Stimulated activated effector memory CD8-positive, alpha-beta T cell treated with anti-CD3 and anti-CD28 coated beads, Interleukin-12 subunit alpha, Interleukin-12 subunit beta, amount 100 ng/mL, for 72 hours (primary cell): Measurements from ENCODE around the gene GARIN5B.

Source experiments
- ATAC-seq: fragments of 150-1000 bp; cut with Tn5 transposase; 2 replicates; pipeline ENCODE4 v1.10.0; 2021
- DNase-seq, 2 donors: peaks; one replicate each; pipeline ENCODE4 v3.0.0; 2021 to 2022; ENCODE audit warnings: low spot score in 2 of 2
- H3K27ac Mint-ChIP-seq: one replicate; pipeline ENCODE4 v1.8.0; 2022; ENCODE audit warnings: mild to moderate bottlenecking, mixed read lengths
- H3K36me3 Mint-ChIP-seq: one replicate; pipeline ENCODE4 v1.8.0; 2022; ENCODE audit warnings: mild to moderate bottlenecking, mixed read lengths
- H3K4me1 Mint-ChIP-seq: one replicate; pipeline ENCODE4 v1.8.0; 2022; ENCODE audit warnings: mixed read lengths
- H3K4me3 Mint-ChIP-seq: one replicate; pipeline ENCODE4 v1.8.0; 2022; ENCODE audit warnings: mild to moderate bottlenecking, mixed read lengths
- H3K9me3 Mint-ChIP-seq: one replicate; pipeline ENCODE4 v1.8.0; 2022; ENCODE audit warnings: mixed read lengths

Gene GARIN5B

GRCh38 chr19:55350620-55351315, 12.3 kb downstream of the GARIN5B start:
- Mint-ChIP-seq H3K9me3 (no peaks in the 10 kb centered on the region), H3K36me3 (peaks cover 13% of the 10 kb centered on the region), H3K4me1 (peaks cover 33% of the 10 kb centered on the region), H3K4me3 (no peak overlapping the region), H3K27ac (no peak overlapping the region)
- ATAC-seq = no peak
- DNase-seq = no peak

- Mint-ChIP-seq H3K36me3 (peaks cover 17% of the 10 kb centered on the region), H3K9me3 (no peaks in the 10 kb centered on the region), H3K4me3 (no peak overlapping the region), H3K27ac (no peak overlapping the region), H3K4me1 (peaks cover 36% of the 10 kb centered on the region)
- ATAC-seq (no peak), DNase-seq (no peak)
These were observed 14.6 kb downstream of the GARIN5B start for GRCh38 chr19:55348317-55349034.

GRCh38 chr19:55347442-55348009, 15.5 kb downstream of the GARIN5B start:
- Mint-ChIP-seq H3K4me1 (peaks cover 26% of the 10 kb centered on the region), H3K9me3 (no peaks in the 10 kb centered on the region), H3K36me3 (peaks cover 20% of the 10 kb centered on the region), H3K4me3 (no peak overlapping the region), H3K27ac (no peak overlapping the region)
- ATAC-seq = no peak
- DNase-seq = no peak

GRCh38 chr19:55346725-55347441, 16.2 kb downstream of the GARIN5B start:
- H3K36me3 Mint-ChIP-seq = peaks cover 13% of the 10 kb centered on the region
- H3K9me3 Mint-ChIP-seq = no peaks in the 10 kb centered on the region
- no peak for DNase-seq
- no peak overlapping the region for H3K27ac Mint-ChIP-seq
- H3K4me3 Mint-ChIP-seq = no peak overlapping the region
- H3K4me1 Mint-ChIP-seq = peaks cover 20% of the 10 kb centered on the region
- ATAC-seq = peak; percentile 4

GRCh38 chr19:55345818-55346724, 17.0 kb downstream of the GARIN5B start:
- ATAC-seq (no peak), DNase-seq (no peak)
- Mint-ChIP-seq H3K36me3 (peaks cover 13% of the 10 kb centered on the region), H3K9me3 (no peaks in the 10 kb centered on the region), H3K27ac (no peak overlapping the region), H3K4me1 (peaks cover 18% of the 10 kb centered on the region), H3K4me3 (no peak overlapping the region)

- H3K4me3 Mint-ChIP-seq = no peak overlapping the region
- H3K9me3 Mint-ChIP-seq = no peaks in the 10 kb centered on the region
- peaks cover 13% of the 10 kb centered on the region for H3K36me3 Mint-ChIP-seq
- H3K27ac Mint-ChIP-seq = no peak overlapping the region
- DNase-seq (no peak), ATAC-seq (no peak)
- H3K4me1 Mint-ChIP-seq = peaks cover 24% of the 10 kb centered on the region
These were observed 17.8 kb downstream of the GARIN5B start for GRCh38 chr19:55345101-55345817.

- Mint-ChIP-seq H3K27ac (no peak overlapping the region), H3K9me3 (no peaks in the 10 kb centered on the region), H3K36me3 (peaks cover 17% of the 10 kb centered on the region), H3K4me1 (peaks cover 31% of the 10 kb centered on the region), H3K4me3 (no peak overlapping the region)
- no peak for DNase-seq
- no peak for ATAC-seq
These were observed 18.6 kb downstream of the GARIN5B start for GRCh38 chr19:55344444-55344843.

GRCh38 chr19:55341595-55342531, 21.2 kb downstream of the GARIN5B start:
- DNase-seq (no peak), ATAC-seq (no peak)
- H3K4me1 Mint-ChIP-seq = peaks cover 39% of the 10 kb centered on the region
- H3K27ac Mint-ChIP-seq = no peak overlapping the region
- H3K9me3 Mint-ChIP-seq = no peaks in the 10 kb centered on the region
- peaks cover 30% of the 10 kb centered on the region for H3K36me3 Mint-ChIP-seq
- H3K4me3 Mint-ChIP-seq = peak overlapping the region; percentile 81

GRCh38 chr19:55341171-55341588, 21.9 kb downstream of the GARIN5B start:
- Mint-ChIP-seq H3K27ac (peak overlapping the region; percentile 99), H3K4me1 (peaks cover 39% of the 10 kb centered on the region), H3K36me3 (peaks cover 30% of the 10 kb centered on the region), H3K9me3 (no peaks in the 10 kb centered on the region), H3K4me3 (peak overlapping the region; percentile 81)
- DNase-seq (peak in 1 of 2 donors; percentile 16), ATAC-seq (no peak)

- peaks cover 30% of the 10 kb centered on the region for H3K36me3 Mint-ChIP-seq
- DNase-seq = no peak
- peak overlapping the region; percentile 99 for H3K27ac Mint-ChIP-seq
- no peaks in the 10 kb centered on the region for H3K9me3 Mint-ChIP-seq
- peak overlapping the region; percentile 81 for H3K4me3 Mint-ChIP-seq
- peaks cover 39% of the 10 kb centered on the region for H3K4me1 Mint-ChIP-seq
- no peak for ATAC-seq
These were observed 22.3 kb downstream of the GARIN5B start for GRCh38 chr19:55340784-55341147.

GRCh38 chr19:55339889-55340783, 22.9 kb downstream of the GARIN5B start:
- no peaks in the 10 kb centered on the region for H3K9me3 Mint-ChIP-seq
- H3K4me3 Mint-ChIP-seq = peak overlapping the region; percentile 81
- DNase-seq (peak in 1 of 2 donors; percentile 70), ATAC-seq (no peak)
- peaks cover 30% of the 10 kb centered on the region for H3K36me3 Mint-ChIP-seq
- H3K4me1 Mint-ChIP-seq = peaks cover 34% of the 10 kb centered on the region
- H3K27ac Mint-ChIP-seq = peak overlapping the region; percentile 99

- peaks cover 30% of the 10 kb centered on the region for H3K4me1 Mint-ChIP-seq
- ATAC-seq = peak; percentile 89
- no peaks in the 10 kb centered on the region for H3K9me3 Mint-ChIP-seq
- H3K4me3 Mint-ChIP-seq = peak within 1 kb of the TSS; percentile 81
- peak; percentile 98 to 100 for DNase-seq
- peak within 1 kb of the TSS; percentile 99 for H3K27ac Mint-ChIP-seq
- peaks cover 30% of the 10 kb centered on the region for H3K36me3 Mint-ChIP-seq
These were observed 23.8 kb downstream of the GARIN5B start, which contains the start of gene KMT5C for GRCh38 chr19:55339105-55339888. TSS of gene KMT5C (plus strand) at chr19:55339876. CDS start at chr19:55341937, 2,061 bp downstream.
